H1 (cell line): Measurements from ENCODE around the gene SLC25A34. TPM values are rescaled to one million over a fixed set of nuclear protein-coding genes. Genes with fewer than 3 reads are reported as not detected.

ENCODE experiments used
- CTCF ChIA-PET: fragments of 300-600 bp; sonication (Branson Sonifier 250); formaldehyde crosslinking; loops from one replicate; lab custom pipeline; 2021; ENCODE audit not compliant: partially characterized antibody; lab: Charles Lee
- POLR2A ChIA-PET: fragments of 300-600 bp; sonication (Branson Sonifier 250); formaldehyde crosslinking; loops from one replicate; lab custom pipeline; 2021; ENCODE audit warnings: inconsistent platforms; ENCODE audit not compliant: partially characterized antibody; lab: Charles Lee
- DNase-seq, 2 experiments: peaks; one replicate each; pipeline versions ENCODE4 v3.0.0 to v3.0.0-alpha.2; 2010 to 2022; ENCODE audit warnings: low spot score in 2 of 2, low read depth in 1 of 2, mixed read lengths in 1 of 2
- FAIRE-seq: peaks from 2 replicates; lab custom pipeline; 2011; peaks lifted over from hg19 to GRCh38; lab: Jason Lieb, UNC
- H2AFZ ChIP-seq: 2 replicates; pipeline ENCODE4 v1.8.1; 2012; ENCODE audit warnings: low read length, inconsistent platforms
- H2AK5ac ChIP-seq: 2 replicates; pipeline ENCODE4 v1.6.1; 2013; ENCODE audit warnings: low read depth, low read length
- H2BK120ac ChIP-seq: replicated peaks from 2 replicates; pipeline ENCODE3; 2013; ENCODE audit warnings: low read depth, low read length, inconsistent platforms
- H2BK12ac ChIP-seq: 2 replicates; pipeline ENCODE4 v1.6.1; 2013; ENCODE audit warnings: low read depth, low read length
- H2BK15ac ChIP-seq: 2 replicates; pipeline ENCODE4 v1.6.1; 2013; ENCODE audit warnings: low read length
- H2BK20ac ChIP-seq: 2 replicates; pipeline ENCODE4 v1.6.1; 2013; ENCODE audit warnings: low read length
- H2BK5ac ChIP-seq: 2 replicates; pipeline ENCODE4 v1.6.1; 2013; ENCODE audit warnings: low read depth, low read length
- H3K14ac ChIP-seq: 2 replicates; pipeline ENCODE4 v1.6.1; 2013; ENCODE audit warnings: inconsistent platforms; ENCODE audit not compliant: insufficient read length
- H3K18ac ChIP-seq: 2 replicates; pipeline ENCODE4 v1.6.1; 2013; ENCODE audit warnings: low read length; ENCODE audit errors: extremely low read depth
- H3K23ac ChIP-seq: 2 replicates; pipeline ENCODE4 v1.6.1; 2013; ENCODE audit warnings: inconsistent platforms; ENCODE audit not compliant: insufficient read length
- H3K23me2 ChIP-seq: 2 replicates; pipeline ENCODE4 v1.6.1; 2013; ENCODE audit warnings: low read depth, low read length
- H3K27ac ChIP-seq: 2 replicates; pipeline ENCODE4 v1.6.1; 2011; ENCODE audit warnings: low read depth, low read length, inconsistent platforms
- H3K27me3 ChIP-seq, 4 experiments: replicated peaks in 1 of 4; 1 replicate in 1 of 4; 2 replicates in 3 of 4; pipeline versions ENCODE4 v1.6.1 to v1.8.1; 2011 to 2013; ENCODE audit warnings: low read length in 3 of 4, mild to moderate bottlenecking in 3 of 4, inconsistent platforms in 2 of 4, mixed read lengths in 2 of 4, moderate library complexity in 1 of 4; ENCODE audit not compliant: control insufficient read depth in 3 of 4, insufficient read depth in 3 of 4; ENCODE audit errors: extremely low read depth in 1 of 4
- H3K36me3 ChIP-seq, 4 experiments: 2 replicates each; pipeline versions ENCODE4 v1.6.1 to v1.8.1; 2011 to 2013; ENCODE audit warnings: mild to moderate bottlenecking in 4 of 4, low read length in 3 of 4, moderate library complexity in 2 of 4, control low read depth in 1 of 4, inconsistent platforms in 1 of 4; ENCODE audit not compliant: insufficient read depth in 4 of 4, control insufficient read depth in 2 of 4
- H3K4ac ChIP-seq: replicated peaks from 2 replicates; pipeline ENCODE3; 2013; ENCODE audit warnings: low read length, low read depth, mixed read lengths, inconsistent platforms; ENCODE audit not compliant: insufficient read length
- H3K4me1 ChIP-seq, 4 experiments: replicated peaks in 1 of 4; 1 replicate in 1 of 4; 2 replicates in 3 of 4; pipeline versions ENCODE4 v1.6.1 to v1.8.1; 2011 to 2013; ENCODE audit warnings: low read length in 3 of 4, inconsistent platforms in 2 of 4, mixed read lengths in 1 of 4; ENCODE audit not compliant: insufficient read depth in 4 of 4, control insufficient read depth in 3 of 4
- H3K4me2 ChIP-seq, 2 experiments: 2 replicates each; pipeline versions ENCODE4 v1.6.1 to v1.8.1; 2011 to 2013; ENCODE audit warnings: low read depth in 2 of 2, low read length in 2 of 2, control low read depth in 1 of 2, inconsistent platforms in 1 of 2, mild to moderate bottlenecking in 1 of 2; ENCODE audit not compliant: insufficient read depth in 1 of 2
- H3K4me3 ChIP-seq, 4 experiments: fragments of 200-600, 300-600 bp in 1 of 4; sonication (generic), shearing (Covaris generic), sonication (Bioruptor Twin) in 1 of 4; 2 replicates each; pipeline versions ENCODE4 v1.5.1 to v1.8.1; 2011 to 2016; ENCODE audit warnings: low read length in 4 of 4, low read depth in 3 of 4, control low read depth in 2 of 4, inconsistent platforms in 2 of 4, mild to moderate bottlenecking in 2 of 4, mixed read lengths in 1 of 4, moderate library complexity in 1 of 4; ENCODE audit not compliant: insufficient read depth in 2 of 4; ENCODE audit errors: extremely low read depth in 1 of 4
- H3K56ac ChIP-seq: replicated peaks from 2 replicates; pipeline ENCODE3; 2013; ENCODE audit warnings: low read depth, mild to moderate bottlenecking, mixed read lengths, low read length, inconsistent platforms; ENCODE audit not compliant: insufficient read length
- H3K79me1 ChIP-seq: 2 replicates; pipeline ENCODE4 v1.6.1; 2013; ENCODE audit warnings: low read depth, low read length, control low read depth
- H3K79me2 ChIP-seq, 2 experiments: 2 replicates each; pipeline versions ENCODE4 v1.6.1 to v1.8.1; 2012 to 2013; ENCODE audit warnings: low read length in 2 of 2, mild to moderate bottlenecking in 2 of 2, inconsistent platforms in 1 of 2; ENCODE audit not compliant: insufficient read depth in 2 of 2, control insufficient read depth in 1 of 2
- H3K9ac ChIP-seq, 4 experiments: replicated peaks in 1 of 4; 1 replicate in 1 of 4; 2 replicates in 3 of 4; pipeline versions ENCODE4 v1.6.1 to v1.8.1; 2011 to 2013; ENCODE audit warnings: low read depth in 3 of 4, low read length in 3 of 4, control low read depth in 2 of 4, mild to moderate bottlenecking in 2 of 4, moderate library complexity in 2 of 4, inconsistent platforms in 1 of 4; ENCODE audit errors: extremely low read depth in 1 of 4
- H3K9me3 ChIP-seq, 2 experiments: 2 replicates each; pipeline versions ENCODE4 v1.6.1 to v1.8.1; 2012 to 2013; ENCODE audit warnings: mild to moderate bottlenecking in 2 of 2, moderate library complexity in 2 of 2, control low read depth in 1 of 2, inconsistent platforms in 1 of 2, low read depth in 1 of 2, low read length in 1 of 2, mixed read lengths in 1 of 2; ENCODE audit not compliant: insufficient read depth in 2 of 2
- H4K20me1 ChIP-seq, 2 experiments: replicated peaks in 1 of 2; 2 replicates each; pipeline versions ENCODE3 to v1.8.1; 2011 to 2013; ENCODE audit warnings: inconsistent platforms in 2 of 2, low read length in 2 of 2, mild to moderate bottlenecking in 1 of 2; ENCODE audit not compliant: insufficient read depth in 2 of 2, control insufficient read depth in 1 of 2
- H4K5ac ChIP-seq: 2 replicates; pipeline ENCODE4 v1.6.1; 2013; ENCODE audit warnings: low read length, low read depth, mixed read lengths, inconsistent platforms; ENCODE audit not compliant: insufficient read length
- H4K8ac ChIP-seq: 2 replicates; pipeline ENCODE4 v1.8.0; 2013; ENCODE audit warnings: mild to moderate bottlenecking, moderate library complexity, low read length, inconsistent platforms; ENCODE audit not compliant: insufficient read depth; ENCODE audit errors: extremely low read depth
- H4K91ac ChIP-seq: replicated peaks from 2 replicates; pipeline ENCODE3; 2013; ENCODE audit warnings: low read length, mixed read lengths, inconsistent platforms; ENCODE audit not compliant: insufficient read length
- BCL11A ChIP-seq, 2 experiments: IDR thresholded peaks; one replicate each; pipeline ENCODE4 v1.6.1; 2011; ENCODE audit warnings: low read depth in 2 of 2, low read length in 2 of 2, mild to moderate bottlenecking in 2 of 2
- CBX8 ChIP-seq: fragments of 300-800, 300-1000 bp; sonication (generic); IDR thresholded peaks from 2 replicates; pipeline ENCODE4 v1.7.1; 2016; ENCODE audit warnings: low read depth, low read length, borderline replicate concordance
- CREB1 ChIP-seq: IDR thresholded peaks from 2 replicates; pipeline ENCODE4 v1.6.1; 2012; ENCODE audit warnings: inconsistent platforms
- EP300 ChIP-seq, 2 experiments: IDR thresholded peaks; 1 replicate in 1 of 2; 2 replicates in 1 of 2; pipeline ENCODE4 v1.6.1; 2011 to 2012; ENCODE audit warnings: low read depth in 2 of 2, low read length in 2 of 2, mild to moderate bottlenecking in 2 of 2, borderline replicate concordance in 1 of 2, inconsistent platforms in 1 of 2, moderate library complexity in 1 of 2
- EZH2 ChIP-seq: fragments of 200-600 bp; sonication (generic); IDR thresholded peaks from 2 replicates; pipeline ENCODE4 v1.7.1; 2012; ENCODE audit warnings: low read depth, mild to moderate bottlenecking, moderate library complexity, low read length, inconsistent platforms; ENCODE audit not compliant: severe bottlenecking
- HDAC2 ChIP-seq, 2 experiments: fragments of 300-600 bp in 1 of 2; sonication (generic) in 1 of 2; IDR thresholded peaks; 2 replicates each; pipeline ENCODE4 v1.6.1; 2011 to 2012; ENCODE audit warnings: low read depth in 2 of 2, low read length in 2 of 2, mild to moderate bottlenecking in 2 of 2, moderate library complexity in 2 of 2, borderline replicate concordance in 1 of 2, inconsistent platforms in 1 of 2
- RBBP5 ChIP-seq: IDR thresholded peaks from 2 replicates; pipeline ENCODE4 v1.7.1; 2012; ENCODE audit warnings: low read depth, mild to moderate bottlenecking, inconsistent platforms, low read length, moderate library complexity, borderline replicate concordance
- SIN3A ChIP-seq, 2 experiments: IDR thresholded peaks in 1 of 2; conservative IDR thresholded peaks in 1 of 2; 2 replicates each; pipeline ENCODE4 v1.6.1; 2011 to 2012; ENCODE audit warnings: low read length in 2 of 2, improper control_type of control experiment in 1 of 2, low read depth in 1 of 2, mild to moderate bottlenecking in 1 of 2
- TAF1 ChIP-seq: IDR thresholded peaks from 2 replicates; pipeline ENCODE4 v1.6.1; 2011; ENCODE audit warnings: mild to moderate bottlenecking, low read depth, low read length
- TCF12 ChIP-seq: IDR thresholded peaks from 2 replicates; pipeline ENCODE4 v1.6.1; 2011; ENCODE audit warnings: low read depth, mild to moderate bottlenecking, low read length
- WGBS, 2 experiments: shearing (Covaris generic) in 1 of 2; methylation state at CpG; one replicate each; pipeline versions ENCODE4 v1.1.6 to v1.1.7; 2013 to 2015; ENCODE audit warnings: low lambda C conversion rate in 2 of 2, mixed read lengths in 2 of 2, inconsistent platforms in 1 of 2, low coverage in 1 of 2, missing lambda C conversion rate in 1 of 2; ENCODE audit not compliant: insufficient replicate concordance in 2 of 2, insufficient coverage in 1 of 2, insufficient read length in 1 of 2; ENCODE audit errors: extremely low coverage in 1 of 2, missing lambda C conversion rate in 1 of 2; 5-methylcytosine and 5-hydroxymethylcytosine counted together
- polyA plus RNA-seq, 7 experiments: library from polyadenylated mRNA; depleted of rRNA in 3 of 7; stranded (reverse) in 5 of 7; unstranded in 2 of 7; fragments of >200 nt in 5 of 7; fragments of 200-250 nt in 2 of 7; gene quantifications; 1 replicate in 5 of 7; 2 replicates in 1 of 7; 4 replicates in 1 of 7; pipeline versions ENCODE4 v1.2.1 to v1.2.3, GENCODE V29; 2011 to 2013; ENCODE audit warnings: missing spikeins in 2 of 7, mixed read lengths in 2 of 7
- total RNA-seq: library from RNA; stranded (reverse); fragmentation: NEBNext Ultra II Directional; extraction: Animal tissue kit (Norgen Biotek cat#: 25700); gene quantifications from 2 replicates; pipeline ENCODE4 v1.2.1, GENCODE V29; 2021
- TF ChIP-seq, protein P1 (sequence below), 3 experiments: IDR thresholded peaks; 1 replicate in 2 of 3; 2 replicates in 1 of 3; pipeline versions ENCODE4 v1.5.1 to v1.6.1; 2011; ENCODE audit warnings: low read length in 3 of 3, mild to moderate bottlenecking in 3 of 3, inconsistent platforms in 2 of 3, low read depth in 1 of 3, moderate library complexity in 1 of 3; ENCODE audit not compliant: insufficient read depth in 1 of 3; ENCODE audit errors: control extremely low read depth in 1 of 3

The SLC25A34 gene
- total and polyA plus RNA-seq, 2 of the 8 experiments (the other 6 are each of a cell fraction or from before 2014, with no cell fraction given) = 0.48 to 0.62 TPM

DNA sequence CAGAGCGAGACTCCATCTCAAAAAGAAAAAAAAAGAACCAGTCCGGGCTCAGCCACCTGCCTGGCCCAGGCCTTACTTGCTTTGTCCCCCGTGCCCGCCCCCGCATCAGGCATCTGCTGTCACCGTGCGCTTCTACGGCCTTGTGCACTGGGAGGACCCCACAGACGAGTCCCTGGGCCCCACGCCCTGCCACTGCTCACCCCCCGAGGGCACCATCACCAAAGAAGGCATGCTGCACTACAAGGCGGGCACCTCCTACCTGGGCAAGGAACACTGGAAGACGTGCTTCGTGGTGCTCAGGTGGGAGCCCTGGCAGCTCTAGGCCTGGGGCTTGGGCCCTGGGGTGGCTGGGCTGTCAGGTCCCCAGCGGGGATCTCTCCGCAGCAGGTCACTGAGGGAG lies 5.6 kb upstream of the SLC25A34 start:
- DNase-seq (no peak), FAIRE-seq (no peak)
- Histone ChIP-seq H3K36me3 (peaks cover 7 to 28% (median 14%) of the 10 kb centered on the region in 4 experiments; a peak in 6 of 8 replicates), H2BK15ac (no peak overlapping the region), H2AFZ (no peak overlapping the region), H3K27ac (no peak overlapping the region), H3K23me2 (no peaks in the 10 kb centered on the region), H3K18ac (no peak overlapping the region), H3K4ac (no peak overlapping the region), H2BK20ac (no peak overlapping the region), H3K4me2 (no peak overlapping the region), H3K27me3 (no peaks in the 10 kb centered on the region), H3K4me1 (no peaks in the 10 kb centered on the region; a peak in 1 of 7 replicates), H4K5ac (no peak overlapping the region), H4K91ac (no peak overlapping the region), H2BK120ac (no peak overlapping the region), H4K8ac (no peak overlapping the region), H3K14ac (no peak overlapping the region), H2BK5ac (no peak overlapping the region), H4K20me1 (peaks cover 2 to 6% of the 10 kb centered on the region in 2 experiments), H3K9ac (no peak overlapping the region), H3K9me3 (no peaks in the 10 kb centered on the region), H2AK5ac (no peak overlapping the region), H3K79me1 (no peaks in the 10 kb centered on the region), H3K79me2 (no peaks in the 10 kb centered on the region), H3K4me3 (no peak overlapping the region), H3K56ac (no peak overlapping the region), H2BK12ac (no peak overlapping the region), H3K23ac (no peak overlapping the region)
- POLR2A ChIA-PET = no interaction called here
- WGBS, 2 experiments = 89% methylated on average over 11 of the region's 16 CpGs; no CpG with 5 or more reads in 1 of the 2 experiments
- CTCF ChIA-PET = interaction anchor here (2.9 to 5.4 kb wide), 2 partner anchors 10 kb away, joined by 15 to 35 read pairs; partner anchors contain the start of gene TMEM82
- TF ChIP-seq CREB1 (no peak), TCF12 (no peak), SIN3A (conservative IDR thresholded peaks at IDR 0.05 in 1 of 2, IDR thresholded peaks at IDR 0.05 in 1 of 2; ENCODE audit: low read depth in 1 of 2, low read length in 2 of 2) (no peak), HDAC2 (IDR thresholded peaks at IDR 0.05; ENCODE audit: borderline replicate concordance in 1 of 2, low read depth in 2 of 2, low read length in 2 of 2) (no peak), EP300 (IDR thresholded peaks at IDR 0.05; ENCODE audit: borderline replicate concordance in 1 of 2, low read depth in 2 of 2, low read length in 2 of 2) (no peak), TAF1 (no peak), EZH2 (no peak), BCL11A (IDR thresholded peaks at IDR 0.05; ENCODE audit: low read depth in 2 of 2, low read length in 2 of 2) (no peak), RBBP5 (no peak), CBX8 (no peak)
- TF ChIP-seq, protein P1, sequence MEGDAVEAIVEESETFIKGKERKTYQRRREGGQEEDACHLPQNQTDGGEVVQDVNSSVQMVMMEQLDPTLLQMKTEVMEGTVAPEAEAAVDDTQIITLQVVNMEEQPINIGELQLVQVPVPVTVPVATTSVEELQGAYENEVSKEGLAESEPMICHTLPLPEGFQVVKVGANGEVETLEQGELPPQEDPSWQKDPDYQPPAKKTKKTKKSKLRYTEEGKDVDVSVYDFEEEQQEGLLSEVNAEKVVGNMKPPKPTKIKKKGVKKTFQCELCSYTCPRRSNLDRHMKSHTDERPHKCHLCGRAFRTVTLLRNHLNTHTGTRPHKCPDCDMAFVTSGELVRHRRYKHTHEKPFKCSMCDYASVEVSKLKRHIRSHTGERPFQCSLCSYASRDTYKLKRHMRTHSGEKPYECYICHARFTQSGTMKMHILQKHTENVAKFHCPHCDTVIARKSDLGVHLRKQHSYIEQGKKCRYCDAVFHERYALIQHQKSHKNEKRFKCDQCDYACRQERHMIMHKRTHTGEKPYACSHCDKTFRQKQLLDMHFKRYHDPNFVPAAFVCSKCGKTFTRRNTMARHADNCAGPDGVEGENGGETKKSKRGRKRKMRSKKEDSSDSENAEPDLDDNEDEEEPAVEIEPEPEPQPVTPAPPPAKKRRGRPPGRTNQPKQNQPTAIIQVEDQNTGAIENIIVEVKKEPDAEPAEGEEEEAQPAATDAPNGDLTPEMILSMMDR (IDR thresholded peaks at IDR 0.05; ENCODE audit: control extremely low read depth in 1 of 3, insufficient read depth in 1 of 3, low read depth in 1 of 3, low read length in 3 of 3) = no peak
